ENCODE measurements around the gene UBE2E1. TPM values are rescaled to one million over a fixed set of nuclear protein-coding genes. Genes with fewer than 3 reads are reported as not detected.

The UBE2E1 gene
- total RNA-seq, 3 donors from 2014 or later (not counting 1 experiment from before 2014, with no cell fraction given): 80.0 to 89.5 (median 86.9) TPM

GRCh38 chr3:23834082-23834870, 28.5 kb downstream of the UBE2E1 start:
- no peak overlapping the region for H3K27ac ChIP-seq (ENCODE audit: low read length)
- H3K36me3 Mint-ChIP-seq: no peaks in the 10 kb centered on the region
- no peak overlapping the region for H3K4me3 ChIP-seq (ENCODE audit: low read length)
- H3K4me1 ChIP-seq (ENCODE audit: control insufficient read depth, insufficient read depth, low read length): peaks cover 3% of the 10 kb centered on the region
- peaks cover 54 to 66% of the 10 kb centered on the region in 2 donors for H3K4me1 Mint-ChIP-seq
- H3K27ac Mint-ChIP-seq: peak overlapping the region in 1 of 2 donors; percentile 51
- no peaks in the 10 kb centered on the region for H3K9me3 Mint-ChIP-seq
- no peak for TF ChIP-seq CTCF (IDR thresholded peaks at IDR 0.05)
- no peaks in the 10 kb centered on the region for H3K27me3 ChIP-seq (ENCODE audit: control insufficient read depth, insufficient read depth, low read length)
- no peaks in the 10 kb centered on the region for H3K9me3 ChIP-seq (ENCODE audit: control insufficient read depth, insufficient read depth, low read length)
- WGBS (ENCODE audit: insufficient coverage): no CpG with 5 or more reads among the region's 2 CpGs
- no peaks in the 10 kb centered on the region for H3K36me3 ChIP-seq (ENCODE audit: control insufficient read depth, insufficient read depth, low read length)
- H3K27me3 Mint-ChIP-seq (ENCODE audit: low read depth in 2 of 2): no peaks in the 10 kb centered on the region
- DNase-seq (peak in 1 of 2 donors; percentile 14), ATAC-seq (no peak)
- no peak overlapping the region for H3K4me3 Mint-ChIP-seq
- intact Hi-C loops (cut with micrococcal nuclease): no loop called here

GRCh38 chr3:23835087-23835486, 29.3 kb downstream of the UBE2E1 start:
- Histone ChIP-seq H3K9me3 (ENCODE audit: control insufficient read depth, insufficient read depth, low read length) (no peaks in the 10 kb centered on the region), H3K27ac (ENCODE audit: low read length) (no peak overlapping the region), H3K4me3 (ENCODE audit: low read length) (no peak overlapping the region), H3K27me3 (ENCODE audit: control insufficient read depth, insufficient read depth, low read length) (no peaks in the 10 kb centered on the region), H3K4me1 (ENCODE audit: control insufficient read depth, insufficient read depth, low read length) (peaks cover 3% of the 10 kb centered on the region), H3K36me3 (ENCODE audit: control insufficient read depth, insufficient read depth, low read length) (no peaks in the 10 kb centered on the region)
- 96% methylated on average over 2 of the region's 2 CpGs for WGBS (ENCODE audit: insufficient coverage)
- H3K4me3 Mint-ChIP-seq: no peak overlapping the region
- H3K9me3 Mint-ChIP-seq: no peaks in the 10 kb centered on the region
- no peak for TF ChIP-seq CTCF (IDR thresholded peaks at IDR 0.05)
- no peaks in the 10 kb centered on the region for H3K27me3 Mint-ChIP-seq (ENCODE audit: low read depth in 2 of 2)
- ATAC-seq (no peak), DNase-seq (no peak)
- peaks cover 53 to 64% of the 10 kb centered on the region in 2 donors for H3K4me1 Mint-ChIP-seq
- H3K27ac Mint-ChIP-seq: no peak overlapping the region
- H3K36me3 Mint-ChIP-seq: no peaks in the 10 kb centered on the region
- intact Hi-C loops (cut with micrococcal nuclease): no loop called here

- Histone ChIP-seq H3K4me3 (ENCODE audit: low read length) (no peak overlapping the region), H3K9me3 (ENCODE audit: control insufficient read depth, insufficient read depth, low read length) (no peaks in the 10 kb centered on the region), H3K27me3 (ENCODE audit: control insufficient read depth, insufficient read depth, low read length) (no peaks in the 10 kb centered on the region), H3K27ac (ENCODE audit: low read length) (no peak overlapping the region), H3K36me3 (ENCODE audit: control insufficient read depth, insufficient read depth, low read length) (no peaks in the 10 kb centered on the region), H3K4me1 (ENCODE audit: control insufficient read depth, insufficient read depth, low read length) (peaks cover 3% of the 10 kb centered on the region)
- H3K9me3 Mint-ChIP-seq: no peaks in the 10 kb centered on the region
- WGBS (ENCODE audit: insufficient coverage): 71% methylated on average over 1 of the region's 2 CpGs
- ATAC-seq (no peak), DNase-seq (no peak)
- no peaks in the 10 kb centered on the region for H3K27me3 Mint-ChIP-seq (ENCODE audit: low read depth in 2 of 2)
- H3K36me3 Mint-ChIP-seq: no peaks in the 10 kb centered on the region
- intact Hi-C loops (cut with micrococcal nuclease): no loop called here
- H3K27ac Mint-ChIP-seq: no peak overlapping the region
- H3K4me1 Mint-ChIP-seq: peaks cover 53 to 62% of the 10 kb centered on the region in 2 donors
- H3K4me3 Mint-ChIP-seq: no peak overlapping the region
- no peak for TF ChIP-seq CTCF (IDR thresholded peaks at IDR 0.05)
These were observed 30.0 kb downstream of the UBE2E1 start for GRCh38 chr3:23835802-23836201.

All from natural killer cell (primary cell).